Stimulated activated CD4-positive, alpha-beta T cell treated with anti-CD3 and anti-CD28 coated beads, Interleukin-15, amount 100 ng/mL, for 48 hours (primary cell): ENCODE results near the gene TTC17.
"Not testable (repeated sequence)": the region's sequence is repeated elsewhere in the genome, so short reads cannot be mapped to it uniquely, and the experiment has no call there.

Experiments
- DNase-seq, 2 donors: peaks; one replicate each; pipeline ENCODE4 v3.0.0-alpha.2; 2020; ENCODE audit warnings: low read depth in 2 of 2

Gene TTC17

DNA sequence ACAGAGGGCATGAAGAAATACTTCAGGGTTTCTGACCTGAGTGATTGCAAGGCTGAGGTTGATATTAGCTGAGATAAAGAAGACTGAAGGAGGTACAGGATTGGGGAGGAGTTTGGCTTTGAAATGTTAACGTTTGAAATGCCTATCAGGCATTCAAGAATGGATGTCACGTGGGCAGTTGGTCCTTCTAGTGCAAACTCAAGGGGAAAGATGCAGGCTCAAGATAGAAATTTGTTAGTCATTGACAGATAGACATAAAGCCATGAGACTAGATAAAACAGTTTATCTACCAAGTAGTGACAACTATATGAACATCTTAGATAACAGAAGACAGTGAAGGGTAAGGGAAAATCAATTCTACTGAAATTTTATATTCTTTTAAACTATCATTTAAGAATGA lies 23.1 kb downstream of the TTC17 start:
- DNase-seq: no peak

GRCh38 chr11:43382614-43383013 lies 23.9 kb downstream of the TTC17 start:
- no peak for DNase-seq

DNA sequence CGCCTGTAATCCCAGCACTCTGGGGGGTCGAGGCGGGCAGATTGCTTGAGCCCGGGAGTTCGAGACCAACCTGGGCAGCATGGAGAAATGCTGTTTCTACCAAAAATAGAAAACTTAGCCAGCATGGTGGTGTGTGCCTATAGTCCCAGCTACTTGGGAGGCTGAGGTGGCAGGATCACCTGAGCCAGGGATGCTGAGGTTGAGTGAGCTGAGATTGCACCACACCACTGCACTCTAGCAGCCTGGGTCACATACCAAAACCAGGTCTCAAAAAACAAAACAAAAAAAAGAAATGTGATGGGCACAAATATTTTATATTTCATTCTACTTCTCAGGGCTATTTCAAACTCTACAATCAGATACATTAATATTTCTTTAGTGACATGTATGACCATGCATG lies 25.7 kb downstream of the TTC17 start:
- no peak for DNase-seq

DNA sequence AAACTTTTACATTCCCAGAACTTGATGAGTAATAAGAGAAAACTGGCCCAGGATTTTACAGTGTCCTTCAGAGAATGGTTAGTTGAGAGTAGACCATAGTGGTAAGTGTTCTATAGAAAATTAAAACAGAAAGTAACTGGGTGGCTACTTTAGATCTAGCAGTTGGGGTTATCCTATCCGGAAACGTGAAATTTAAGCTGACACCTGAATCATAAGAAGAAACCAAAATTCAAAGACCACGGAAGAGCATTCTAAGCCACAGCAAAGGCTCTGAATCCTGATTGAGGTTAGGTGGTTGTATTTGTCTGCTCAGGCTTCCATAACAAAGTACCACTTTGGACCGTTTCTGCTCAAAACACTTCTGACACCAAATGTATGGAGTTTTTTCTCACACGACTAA lies 34.0 kb downstream of the TTC17 start:
- DNase-seq: no peak

DNA sequence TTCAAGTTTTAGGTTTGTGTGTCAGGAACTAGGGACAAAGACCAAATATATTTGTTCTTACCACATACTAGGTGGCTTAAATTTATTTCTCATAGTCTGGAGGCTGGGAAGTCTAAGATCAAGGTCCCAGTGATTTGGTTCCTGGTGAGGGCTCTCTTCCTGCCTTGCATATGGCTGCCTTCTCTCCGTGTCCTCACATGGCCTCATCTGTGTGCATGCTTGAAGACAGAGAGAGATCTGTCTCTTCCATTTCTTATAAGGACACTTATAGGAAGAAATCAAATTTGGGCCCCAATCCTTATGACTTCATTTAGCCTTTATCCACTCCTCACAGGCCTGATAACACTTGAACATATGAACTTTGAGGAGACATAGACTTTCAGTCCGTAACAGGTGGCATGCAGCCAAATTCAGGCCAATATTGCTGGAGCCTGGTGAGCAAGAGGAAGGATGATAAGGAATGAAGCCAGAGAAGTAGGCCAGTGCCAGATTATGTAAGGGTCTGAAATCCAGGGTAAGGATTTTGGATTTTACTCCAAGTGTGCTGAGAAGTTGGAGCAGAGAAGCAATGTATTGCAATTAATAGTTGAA lies 35.1 kb downstream of the TTC17 start:
- DNase-seq: no peak

DNA sequence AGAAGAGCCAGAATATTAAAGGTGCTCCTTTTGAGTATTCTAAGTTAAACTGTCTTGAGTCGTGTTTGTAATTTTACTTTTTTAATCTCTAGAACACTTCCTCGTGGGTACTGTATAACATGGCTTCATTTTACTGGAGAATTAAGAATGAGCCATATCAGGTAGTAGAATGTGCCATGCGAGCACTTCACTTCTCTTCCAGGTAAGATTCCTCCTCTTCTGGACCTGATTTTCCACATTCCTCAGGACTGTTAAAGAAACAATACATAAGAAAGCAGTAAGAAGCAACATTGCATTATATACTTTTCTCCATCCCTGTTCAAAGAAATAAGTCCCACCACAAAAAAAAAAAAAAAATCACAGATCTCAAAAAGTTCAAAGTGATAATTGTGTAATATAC lies 37.9 kb downstream of the TTC17 start:
- no peak for DNase-seq

DNA sequence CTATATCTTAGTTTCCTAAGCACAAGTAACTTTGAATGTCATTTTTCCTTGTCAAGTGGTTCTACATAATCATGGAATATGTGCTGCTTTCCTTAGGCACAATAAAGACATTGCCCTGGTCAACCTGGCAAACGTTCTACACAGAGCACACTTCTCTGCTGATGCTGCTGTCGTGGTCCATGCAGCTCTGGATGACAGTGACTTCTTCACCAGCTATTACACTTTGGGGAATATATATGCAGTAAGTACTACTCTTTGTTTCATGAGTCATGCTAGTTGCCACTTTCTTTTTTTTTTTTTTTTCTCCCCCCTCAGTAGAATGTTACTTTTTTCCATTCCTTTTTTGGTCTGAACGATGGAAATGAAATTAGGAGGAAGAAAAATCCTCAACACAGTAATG lies 38.5 kb downstream of the TTC17 start:
- DNase-seq: no peak

DNA sequence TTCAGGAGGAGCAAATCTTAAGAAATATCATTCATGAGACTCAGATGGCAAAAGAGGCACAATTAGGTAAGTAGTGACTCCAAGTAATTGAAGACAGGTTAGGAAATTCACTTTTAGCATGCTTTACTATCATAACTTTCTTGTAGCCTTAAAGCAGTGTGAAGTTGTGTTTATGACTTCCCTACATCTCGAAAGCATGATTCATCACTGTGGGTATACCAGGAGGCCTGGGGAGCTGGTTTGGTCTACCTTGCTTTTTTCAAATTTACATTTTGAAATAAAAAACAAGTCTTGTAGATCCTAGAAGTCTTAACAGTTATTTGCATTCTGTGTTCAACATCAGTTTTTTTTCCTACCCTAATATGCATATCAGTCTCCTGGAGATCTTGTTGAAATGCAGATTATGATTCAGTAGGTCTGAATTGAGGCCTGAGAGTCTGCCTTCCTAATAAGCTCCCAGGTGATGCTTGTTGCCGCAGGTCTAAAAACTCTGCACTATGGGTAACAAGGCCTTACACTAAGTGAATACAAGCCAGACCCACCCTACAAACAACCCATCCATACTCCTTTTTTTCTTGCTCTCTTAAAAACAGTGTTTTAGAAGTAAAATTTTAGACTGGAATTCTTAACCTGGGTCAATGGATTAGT lies 41.4 kb downstream of the TTC17 start:
- no peak for DNase-seq

DNA sequence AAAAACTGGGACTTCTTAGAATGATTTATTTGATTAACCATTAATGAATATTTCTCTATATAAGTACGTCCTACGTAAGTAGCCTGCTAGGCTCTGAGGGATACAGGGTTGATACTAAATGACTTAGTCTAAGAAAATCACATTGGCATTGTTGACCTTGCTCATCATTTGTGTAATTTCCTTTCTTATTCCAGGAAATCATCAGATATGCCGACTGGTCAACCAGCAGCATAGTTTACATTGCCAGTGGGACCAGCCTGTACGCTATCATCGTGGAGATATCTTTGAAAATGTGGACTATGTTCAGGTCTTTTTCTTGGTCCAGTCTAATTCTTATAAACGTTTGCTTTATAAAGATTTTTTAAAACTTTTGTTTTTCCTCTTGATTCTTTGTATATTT lies 42.5 kb downstream of the TTC17 start:
- DNase-seq: no peak

DNA sequence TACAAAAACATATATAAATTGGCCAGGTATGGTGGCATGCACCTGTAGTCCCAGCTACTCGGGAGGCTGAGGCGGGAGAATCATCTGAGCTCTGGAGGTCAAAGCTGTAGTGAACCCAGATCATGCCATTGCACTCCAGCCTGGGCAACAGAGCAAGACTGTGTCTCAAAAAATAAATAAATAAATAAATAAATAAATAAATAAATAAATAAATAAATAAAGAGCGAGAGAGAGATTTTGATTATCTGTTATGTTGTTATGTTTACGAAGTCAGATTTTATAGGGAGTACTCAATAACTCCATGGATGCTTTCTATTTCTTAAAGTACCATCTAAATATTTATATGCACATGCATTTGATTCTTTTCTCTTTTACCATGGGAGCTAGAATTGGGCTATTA lies 43.1 kb downstream of the TTC17 start:
- not testable (repeated sequence) for DNase-seq

DNA sequence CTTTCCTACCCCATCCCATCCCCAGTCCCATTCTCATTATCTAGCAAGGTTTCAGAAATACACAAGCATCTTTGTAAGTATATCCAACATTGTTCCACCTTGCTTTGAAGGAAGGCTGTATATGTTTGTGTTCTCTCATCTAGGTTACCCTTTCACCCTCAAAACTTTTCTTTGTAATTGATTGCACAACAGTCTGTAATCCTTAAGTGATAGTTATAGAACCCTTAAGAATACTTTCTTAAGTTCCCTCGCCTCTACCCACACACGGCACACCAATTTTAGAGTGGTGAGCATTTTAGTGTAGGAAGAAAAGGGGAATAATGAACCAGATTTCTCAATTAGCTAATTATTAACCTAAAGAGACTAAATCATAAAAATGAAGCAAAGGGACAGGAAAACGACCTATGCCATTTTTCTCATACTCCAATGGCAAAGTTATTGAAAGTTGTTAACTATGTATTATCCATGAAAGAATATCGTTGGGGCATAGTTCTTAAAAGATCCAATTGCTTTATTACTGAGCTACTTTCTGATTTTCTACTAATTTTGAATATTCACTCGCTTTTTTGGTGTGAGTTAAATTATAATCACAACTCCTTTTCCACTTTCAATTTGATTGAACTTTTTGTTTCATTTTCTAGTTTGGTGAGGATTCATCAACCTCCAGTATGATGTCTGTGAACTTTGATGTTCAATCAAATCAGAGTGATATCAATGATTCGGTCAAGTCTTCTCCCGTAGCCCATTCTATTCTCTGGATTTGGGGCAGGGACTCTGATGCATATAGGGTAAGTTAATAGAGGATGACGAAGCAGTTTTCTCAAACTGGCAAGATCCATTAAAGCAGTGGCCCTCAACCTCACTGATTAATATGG lies 44.9 kb downstream of the TTC17 start:
- DNase-seq: no peak

DNA sequence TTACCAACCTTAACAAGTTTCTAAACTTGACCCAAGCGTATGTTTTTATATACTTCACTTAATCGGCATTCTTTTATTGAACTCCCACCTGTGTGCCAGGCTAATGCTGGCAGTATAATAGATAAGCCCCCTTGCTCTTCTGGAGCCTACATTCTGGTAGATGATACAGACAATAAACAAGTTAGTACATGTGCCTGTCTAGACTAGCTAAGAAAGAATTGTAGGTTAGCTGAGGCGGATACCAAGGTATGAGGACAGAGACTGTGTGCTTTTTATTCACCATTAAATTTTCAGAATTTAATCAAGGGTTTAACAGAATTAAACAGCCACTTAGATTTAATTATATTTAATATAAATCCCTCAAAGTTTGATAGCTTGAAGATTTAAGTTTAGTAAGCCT lies 45.7 kb downstream of the TTC17 start:
- DNase-seq: no peak

- no peak for DNase-seq
These were observed 46.2 kb downstream of the TTC17 start for GRCh38 chr11:43404836-43405479.

- no peak for DNase-seq
These were observed 49.6 kb downstream of the TTC17 start for GRCh38 chr11:43408277-43408676.

GRCh38 chr11:43410394-43410793 lies 51.7 kb downstream of the TTC17 start:
- DNase-seq: no peak

DNA sequence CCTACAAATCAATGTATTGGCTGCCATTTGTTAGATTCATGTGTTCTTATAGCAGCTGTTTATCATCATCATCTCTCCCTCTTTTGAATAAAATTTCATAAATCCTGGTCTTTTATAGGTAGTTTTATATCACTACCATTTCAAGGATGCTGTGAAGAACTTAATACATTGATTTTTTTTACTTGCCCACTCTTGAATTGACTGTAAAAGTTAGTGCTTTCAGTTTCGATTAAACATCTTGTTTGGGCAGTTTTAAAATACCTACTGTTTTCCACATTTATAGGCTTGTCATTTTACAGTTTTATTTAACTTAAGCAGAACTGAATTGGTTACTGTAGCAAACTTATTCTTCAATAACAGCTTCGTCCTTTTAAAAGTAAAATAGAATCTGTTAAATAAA lies 59.5 kb downstream of the TTC17 start:
- DNase-seq: no peak

DNA sequence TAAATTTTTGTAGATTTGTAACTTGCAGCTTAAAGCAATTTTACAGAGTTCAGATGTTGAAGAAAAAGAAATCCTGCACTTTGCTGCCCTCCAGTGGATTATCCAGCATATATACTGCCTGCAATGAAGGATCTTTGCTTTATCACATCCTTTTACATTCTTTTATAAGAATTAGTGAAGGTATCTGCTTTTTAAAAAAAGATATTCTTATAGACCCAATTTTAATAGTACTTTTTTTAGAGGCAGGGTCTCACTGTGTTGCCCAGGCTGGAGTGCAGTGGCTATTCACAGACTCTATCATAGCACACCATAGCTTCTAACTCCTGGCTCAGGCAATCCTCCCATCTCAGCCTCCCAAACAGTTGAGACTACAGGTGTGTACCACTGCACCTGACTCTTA lies 60.7 kb downstream of the TTC17 start:
- DNase-seq: peak in 1 of 2 donors; percentile 5

GRCh38 chr11:43427971-43428370 lies 69.3 kb downstream of the TTC17 start:
- DNase-seq: no peak

- not testable (repeated sequence) for DNase-seq
These were observed 72.2 kb downstream of the TTC17 start for GRCh38 chr11:43430916-43431315.

- DNase-seq: no peak
These were observed 76.2 kb downstream of the TTC17 start for GRCh38 chr11:43434893-43435292.

DNA sequence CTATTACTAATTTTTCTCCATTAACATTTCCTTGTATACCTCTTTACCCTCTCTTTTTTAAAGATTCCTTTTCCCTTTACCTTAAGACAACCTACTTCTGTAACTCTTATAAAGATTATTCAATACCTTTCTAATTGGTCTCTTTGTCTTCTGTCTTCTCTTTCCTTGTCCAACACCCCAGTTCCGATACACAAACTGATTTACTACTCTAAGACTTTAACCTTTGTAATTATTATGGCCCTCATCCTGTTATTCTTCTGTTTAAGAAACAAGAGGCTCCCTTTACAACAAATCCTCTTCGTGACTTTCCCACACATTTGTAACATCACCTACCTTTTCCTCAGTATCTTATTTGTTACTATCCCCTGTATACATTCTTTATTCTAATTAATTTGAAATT lies 81.8 kb downstream of the TTC17 start:
- no peak for DNase-seq

GRCh38 chr11:43443811-43444210 lies 85.1 kb downstream of the TTC17 start:
- no peak for DNase-seq

GRCh38 chr11:43447151-43447550 lies 88.4 kb downstream of the TTC17 start:
- no peak for DNase-seq
